Common myeloid progenitor, CD34-positive (primary cell): ENCODE results near the gene NFIA.

ENCODE experiments used
- CTCF ChIA-PET: fragments of 350-600 bp; sonication (Branson Sonifier 250); formaldehyde crosslinking; loops from one replicate; lab custom pipeline; 2021; ENCODE audit warnings: antibody characterized with exemption; lab: Charles Lee
- POLR2A ChIA-PET: fragments of 350-600 bp; sonication (Branson Sonifier 250); formaldehyde crosslinking; loops from one replicate; lab custom pipeline; 2021; ENCODE audit warnings: antibody characterized with exemption; lab: Charles Lee
- DNase-seq, 3 donors: peaks; one replicate each; pipeline versions ENCODE4 v3.0.0 to v3.0.0-alpha.2; 2013
- H3K27ac ChIP-seq, 2 experiments: 1 replicate in 1 of 2; 2 replicates in 1 of 2; pipeline ENCODE4 v1.7.0; 2013; ENCODE audit warnings: inconsistent platforms in 2 of 2, low read length in 2 of 2, mild to moderate bottlenecking in 2 of 2, low read depth in 1 of 2, moderate library complexity in 1 of 2; ENCODE audit not compliant: severe bottlenecking in 2 of 2, insufficient read depth in 1 of 2, poor library complexity in 1 of 2
- H3K27me3 ChIP-seq, 5 experiments: replicated peaks in 2 of 5; 1 replicate in 3 of 5; 2 replicates in 2 of 5; pipeline versions ENCODE4 v1.6.1 to v1.7.0; 2013; ENCODE audit warnings: low read length in 4 of 5, mild to moderate bottlenecking in 2 of 5, moderate library complexity in 2 of 5, inconsistent platforms in 1 of 5; ENCODE audit not compliant: insufficient read depth in 5 of 5, control insufficient read depth in 4 of 5
- H3K36me3 ChIP-seq, 4 experiments: 1 replicate in 2 of 4; 2 replicates in 2 of 4; pipeline versions ENCODE4 v1.6.1 to v1.7.0; 2013; ENCODE audit warnings: low read length in 3 of 4, control low read depth in 1 of 4, mild to moderate bottlenecking in 1 of 4; ENCODE audit not compliant: control insufficient read depth in 4 of 4, insufficient read depth in 4 of 4
- H3K4me1 ChIP-seq, 4 experiments: 1 replicate in 3 of 4; 2 replicates in 1 of 4; pipeline versions ENCODE4 v1.6.1 to v1.7.1; 2013; ENCODE audit warnings: low read length in 3 of 4, mild to moderate bottlenecking in 3 of 4, control low read depth in 1 of 4, inconsistent platforms in 1 of 4, moderate library complexity in 1 of 4; ENCODE audit not compliant: control insufficient read depth in 4 of 4, insufficient read depth in 4 of 4; ENCODE audit errors: control extremely low read depth in 1 of 4
- H3K4me3 ChIP-seq, 7 experiments: 1 replicate in 4 of 7; 2 replicates in 3 of 7; pipeline versions ENCODE4 v1.5.1 to v1.7.0; 2013; ENCODE audit warnings: mild to moderate bottlenecking in 7 of 7, low read length in 6 of 7, moderate library complexity in 6 of 7, inconsistent platforms in 2 of 7, low read depth in 2 of 7, control low read depth in 1 of 7; ENCODE audit not compliant: insufficient read depth in 4 of 7, control insufficient read depth in 1 of 7; ENCODE audit errors: extremely low read depth in 1 of 7
- H3K9me3 ChIP-seq, 5 experiments: 1 replicate in 4 of 5; 2 replicates in 1 of 5; pipeline versions ENCODE4 v1.6.1 to v1.7.1; 2013; ENCODE audit warnings: low read length in 4 of 5, mild to moderate bottlenecking in 2 of 5, inconsistent platforms in 1 of 5, low read depth in 1 of 5, moderate library complexity in 1 of 5; ENCODE audit not compliant: control insufficient read depth in 4 of 5, insufficient read depth in 2 of 5; ENCODE audit errors: control extremely low read depth in 1 of 5
- WGBS: methylation state at CpG from one replicate; pipeline ENCODE4 v1.1.5; 2013; ENCODE audit not compliant: insufficient coverage; 5-methylcytosine and 5-hydroxymethylcytosine counted together

The NFIA gene

DNA sequence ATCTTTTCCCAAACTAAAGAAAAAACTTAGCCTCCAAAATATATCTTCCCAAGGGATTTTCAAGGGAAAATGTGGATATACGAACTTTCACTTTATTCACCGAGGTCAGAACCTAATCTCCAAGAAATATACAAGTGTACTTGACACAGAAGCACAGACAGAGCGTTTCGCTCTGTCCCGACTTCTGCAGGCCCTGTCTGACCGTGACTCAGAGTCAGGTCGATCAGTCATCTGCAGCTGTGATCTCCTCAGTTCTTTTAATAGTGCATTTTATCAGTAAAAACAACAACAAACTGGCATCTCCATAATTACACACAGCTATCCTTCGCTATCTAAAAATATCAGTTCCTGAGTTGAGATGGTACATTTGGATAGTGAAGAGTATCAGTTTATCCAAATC lies 416.0 kb downstream of the NFIA start:
- peaks cover 0 to 13% (median 1%) of the 10 kb centered on the region in 4 experiments for H3K4me1 ChIP-seq
- WGBS, result 99% methylated on average over 7 of the region's 8 CpGs
- no peak overlapping the region for H3K27ac ChIP-seq
- CTCF ChIA-PET, result no interaction called here
- no peak overlapping the region for H3K4me3 ChIP-seq
- no peaks in the 10 kb centered on the region for H3K9me3 ChIP-seq
- DNase-seq, result no peak
- H3K36me3 ChIP-seq, result no peaks in the 10 kb centered on the region
- no peaks in the 10 kb centered on the region for H3K27me3 ChIP-seq
- POLR2A ChIA-PET, result no interaction called here

DNA sequence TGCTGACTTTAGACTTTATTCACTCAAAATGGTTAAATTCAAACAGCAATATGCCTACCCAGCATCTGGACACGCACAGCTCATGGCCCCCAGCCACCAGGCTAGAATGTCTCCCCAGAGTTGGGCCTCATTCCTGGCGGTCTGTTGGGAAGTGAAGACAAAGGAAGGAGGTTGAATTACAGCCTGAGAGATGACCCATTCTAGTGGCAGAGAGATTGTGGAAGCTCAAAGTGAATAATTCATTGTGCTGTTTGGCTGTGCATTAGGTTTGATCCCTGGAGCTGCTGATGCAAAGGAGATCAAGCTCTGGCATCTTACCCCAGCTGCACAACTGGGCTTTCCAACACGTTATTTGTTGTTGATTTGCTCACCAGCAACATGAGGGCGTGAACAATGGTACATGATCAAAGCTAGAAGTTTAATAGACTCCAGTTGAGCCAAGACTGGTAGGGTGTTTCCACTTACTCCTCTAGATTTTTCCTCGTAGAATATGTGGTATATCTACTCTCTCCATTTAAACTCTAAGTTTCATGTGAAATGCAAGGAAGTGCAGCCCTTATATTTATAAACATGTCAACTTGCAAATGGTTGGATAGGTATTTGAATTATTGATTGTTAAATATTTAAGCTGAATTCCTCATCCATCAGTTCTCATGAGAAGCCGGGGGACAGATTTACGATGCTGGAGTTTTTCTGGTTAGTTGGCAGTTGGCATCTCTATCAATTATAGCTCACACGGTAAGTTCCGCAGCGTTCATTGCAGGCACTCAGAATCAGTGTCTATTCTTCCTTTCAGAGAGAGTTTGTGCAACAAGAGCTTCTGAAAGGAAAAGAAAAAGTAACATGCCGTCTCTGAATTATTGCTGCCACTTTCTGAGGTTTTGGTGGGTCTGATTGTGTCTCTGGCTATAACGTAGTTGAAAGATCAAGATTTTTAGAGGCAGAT lies 419.9 kb downstream of the NFIA start:
- no peaks in the 10 kb centered on the region for H3K36me3 ChIP-seq
- WGBS, result 51% methylated on average over 8 of the region's 12 CpGs
- POLR2A ChIA-PET, result interaction anchor here (0.6 kb wide), 1 partner anchor 359 kb away, joined by 3 read pairs; no protein-coding TSS in a partner anchor

DNA sequence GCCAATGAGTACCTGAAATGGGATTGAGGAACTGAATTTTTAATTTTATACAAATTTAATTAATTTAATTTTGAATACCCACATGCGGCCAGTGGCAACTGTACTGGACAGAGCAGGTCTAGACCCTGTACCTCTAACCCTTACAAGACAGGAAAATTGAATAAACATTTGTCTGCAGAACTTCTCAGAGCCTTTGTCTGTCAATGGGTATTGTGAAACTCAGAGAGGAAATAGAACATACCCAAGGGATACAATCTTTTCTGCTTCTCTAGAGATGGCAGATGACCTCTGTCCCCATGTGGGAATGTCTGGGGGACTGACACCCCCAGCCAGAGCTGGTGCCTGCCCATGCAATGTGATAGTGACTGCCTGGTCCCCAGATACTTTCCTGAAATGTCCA lies 421.9 kb downstream of the NFIA start:
- H3K4me1 ChIP-seq, result peaks cover 0 to 15% (median 1%) of the 10 kb centered on the region in 4 experiments
- no peak overlapping the region for H3K4me3 ChIP-seq
- no peak for DNase-seq
- H3K27me3 ChIP-seq, result no peaks in the 10 kb centered on the region
- no peaks in the 10 kb centered on the region for H3K36me3 ChIP-seq
- H3K27ac ChIP-seq, result no peak overlapping the region
- ChIA-PET POLR2A (no interaction called here), CTCF (no interaction called here)
- no CpG with 5 or more reads among the region's 1 CpG for WGBS
- H3K9me3 ChIP-seq, result no peaks in the 10 kb centered on the region

More for the DNA sequence above, 419.9 kb downstream of the NFIA start:
- Histone ChIP-seq H3K9me3 (no peaks in the 10 kb centered on the region), H3K4me1 (peaks cover 0 to 15% (median 1%) of the 10 kb centered on the region in 4 experiments), H3K27me3 (no peaks in the 10 kb centered on the region), H3K27ac (no peak overlapping the region), H3K4me3 (peak overlapping the region in 3 of 7 experiments; percentile 20 to 59 (median 29))
- DNase-seq, result peak; percentile 10 to 72 (median 63)
- CTCF ChIA-PET, result interaction anchor here (1.2 kb wide), 1 partner anchor 65 kb away, joined by 3 read pairs; no protein-coding TSS in a partner anchor

DNA sequence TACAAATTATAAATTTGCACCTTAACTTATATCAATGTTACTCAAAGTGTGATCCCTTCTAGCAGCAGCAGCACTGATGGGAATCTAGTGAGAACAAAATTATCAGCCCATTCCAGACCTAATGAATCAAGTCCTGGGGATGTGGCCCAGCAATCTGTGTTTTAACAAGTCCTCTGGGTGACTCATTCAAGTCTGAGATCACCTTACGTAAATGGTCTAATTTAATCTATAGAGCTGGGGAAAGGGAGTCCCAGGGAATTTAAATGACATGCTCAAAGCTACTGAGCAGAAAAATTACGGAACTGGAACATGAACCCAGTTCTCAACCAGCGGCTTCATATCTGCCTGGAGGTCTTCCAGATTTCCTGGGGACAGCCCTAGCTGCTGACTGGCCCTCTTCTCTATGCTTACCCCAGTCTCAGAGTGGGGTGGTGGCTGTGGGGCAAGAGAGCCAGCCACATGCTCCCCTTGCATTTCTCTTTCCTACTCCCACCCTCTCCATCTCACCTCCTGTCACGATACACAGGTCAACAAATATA lies 422.6 kb downstream of the NFIA start:
- Histone ChIP-seq H3K27ac (no peak overlapping the region), H3K36me3 (no peaks in the 10 kb centered on the region)
- POLR2A ChIA-PET, result no interaction called here

DNA sequence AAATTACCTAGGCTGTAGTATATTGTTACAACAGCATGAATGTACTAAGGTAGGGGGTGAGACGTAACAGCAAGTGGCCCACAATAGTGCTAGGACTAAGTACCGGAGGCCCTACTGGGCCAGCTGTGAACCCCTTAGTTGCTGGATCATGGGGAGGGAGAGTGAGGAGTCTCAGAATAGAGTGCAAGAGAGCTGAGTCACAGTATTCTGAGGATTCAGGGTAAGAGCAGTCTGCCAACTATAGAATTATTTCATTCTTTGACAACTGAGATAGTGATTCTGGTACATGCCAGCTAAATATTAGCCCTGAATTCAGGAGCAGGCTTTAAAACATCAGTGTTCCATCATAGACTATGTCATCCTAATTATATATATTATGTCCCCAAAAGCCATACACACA lies 423.9 kb downstream of the NFIA start:
- 100% methylated on average over 1 of the region's 2 CpGs for WGBS
- ChIA-PET POLR2A (no interaction called here), CTCF (interaction anchor here (0.7 kb wide), 1 partner anchor 893 kb away, joined by 3 read pairs; no protein-coding TSS in a partner anchor)

More for the DNA sequence above, 422.6 kb downstream of the NFIA start:
- WGBS, result 47% methylated on average over 2 of the region's 4 CpGs
- DNase-seq, result peak; percentile 31 to 76 (median 48)
- Histone ChIP-seq H3K4me3 (no peak overlapping the region), H3K27me3 (no peaks in the 10 kb centered on the region), H3K4me1 (peaks cover 0 to 15% (median 1%) of the 10 kb centered on the region in 4 experiments), H3K9me3 (no peaks in the 10 kb centered on the region)
- CTCF ChIA-PET, result no interaction called here

DNA sequence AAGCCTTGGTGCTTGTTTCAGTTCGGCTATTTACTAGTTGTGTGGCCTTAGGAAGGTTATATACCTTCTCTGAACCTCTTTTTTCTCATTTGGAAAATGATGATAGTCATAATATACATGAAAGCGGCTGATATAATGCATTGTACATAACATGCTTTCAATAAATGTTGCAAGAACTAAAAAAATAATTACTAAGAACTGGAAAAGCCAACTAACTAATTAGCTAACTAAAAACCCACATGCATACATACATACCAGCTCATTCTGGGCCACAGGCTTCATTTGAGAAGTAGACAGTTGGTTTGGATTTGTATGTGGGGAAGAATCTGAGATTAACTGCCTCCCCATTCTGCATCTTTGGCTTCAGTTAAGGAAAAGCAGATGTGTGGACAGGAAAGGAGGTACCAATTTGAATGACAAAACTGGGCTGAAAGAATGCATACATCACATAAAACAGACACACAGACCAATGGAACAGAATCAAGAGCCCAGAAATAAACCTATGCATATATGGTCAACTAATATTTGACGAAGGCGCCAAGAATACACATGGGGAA lies 424.7 kb downstream of the NFIA start:
- no peak for DNase-seq
- CTCF ChIA-PET, result no interaction called here
- Histone ChIP-seq H3K27me3 (peaks cover 0 to 2% (median 0%) of the 10 kb centered on the region in 5 experiments), H3K36me3 (no peaks in the 10 kb centered on the region), H3K4me3 (no peak overlapping the region), H3K27ac (no peak overlapping the region), H3K4me1 (peaks cover 0 to 13% (median 1%) of the 10 kb centered on the region in 4 experiments), H3K9me3 (no peaks in the 10 kb centered on the region)
- WGBS, result no CpG with 5 or more reads among the region's 4 CpGs
- POLR2A ChIA-PET, result no interaction called here

More for the DNA sequence above, 423.9 kb downstream of the NFIA start:
- Histone ChIP-seq H3K4me3 (no peak overlapping the region), H3K27me3 (peaks cover 0 to 2% (median 0%) of the 10 kb centered on the region in 5 experiments), H3K4me1 (peaks cover 0 to 15% (median 1%) of the 10 kb centered on the region in 4 experiments), H3K27ac (no peak overlapping the region), H3K9me3 (no peaks in the 10 kb centered on the region), H3K36me3 (no peaks in the 10 kb centered on the region)
- no peak for DNase-seq
